ENCODE results near the gene EHD2. TPM values are rescaled to one million over a fixed set of nuclear protein-coding genes. Genes with fewer than 3 reads are reported as not detected.

Gene EHD2
- total RNA-seq, 2 donors from 2014 or later: 41.2 to 66.3 TPM

- 90 to 93% methylated on average over 10 to 11 of the region's 11 CpGs for WGBS, 2 donors
- H3K4me1 ChIP-seq: no peaks in the 10 kb centered on the region
- H3K27me3 ChIP-seq: no peaks in the 10 kb centered on the region
- H3K36me3 ChIP-seq (replicated peaks in 1 of 2; ENCODE audit: insufficient read depth in 1 of 2, low read depth in 2 of 2): peaks cover 2 to 7% of the 10 kb centered on the region in 2 donors
- H3K4me3 ChIP-seq: no peak overlapping the region
- H3K9me3 ChIP-seq: no peaks in the 10 kb centered on the region
- ATAC-seq (no peak), DNase-seq (no peak)
- TF ChIP-seq CTCF (IDR thresholded peaks at IDR 0.05) (no peak), POLR2A (IDR thresholded peaks at IDR 0.05) (no peak)
- intact Hi-C loops (cut with DNase I): loop anchor here (5.0 kb wide), 1 partner anchor 267 kb away; no protein-coding TSS in a partner anchor
- no peak overlapping the region for H3K27ac ChIP-seq
Measured at GRCh38 chr19:47704024-47704423, 9.2 kb upstream of the EHD2 start.

GRCh38 chr19:47704656-47705055 lies 8.6 kb upstream of the EHD2 start:
- DNase-seq: no peak
- TF ChIP-seq POLR2A (IDR thresholded peaks at IDR 0.05): no peak
- no peak for TF ChIP-seq CTCF (IDR thresholded peaks at IDR 0.05)
- intact Hi-C loops (cut with DNase I): loop anchor here (5.0 kb wide), 2 partner anchors 53 to 267 kb away; no protein-coding TSS in a partner anchor
- H3K4me3 ChIP-seq: no peak overlapping the region
- H3K36me3 ChIP-seq (replicated peaks in 1 of 2; ENCODE audit: insufficient read depth in 1 of 2, low read depth in 2 of 2): peaks cover 2 to 7% of the 10 kb centered on the region in 2 donors
- ATAC-seq: no peak
- H3K27ac ChIP-seq: no peak overlapping the region
- H3K4me1 ChIP-seq: no peaks in the 10 kb centered on the region
- no peaks in the 10 kb centered on the region for H3K9me3 ChIP-seq
- no peaks in the 10 kb centered on the region for H3K27me3 ChIP-seq
- 89 to 94% methylated on average over 3 of the region's 3 CpGs for WGBS, 2 donors

GRCh38 chr19:47707135-47707925 lies 5.9 kb upstream of the EHD2 start:
- Histone ChIP-seq H3K4me1 (no peaks in the 10 kb centered on the region), H3K27ac (no peak overlapping the region), H3K27me3 (no peaks in the 10 kb centered on the region), H3K4me3 (no peak overlapping the region), H3K9me3 (no peaks in the 10 kb centered on the region), H3K36me3 (replicated peaks in 1 of 2; ENCODE audit: insufficient read depth in 1 of 2, low read depth in 2 of 2) (no peaks in the 10 kb centered on the region)
- ATAC-seq (peak; percentile 89), DNase-seq (peak; percentile 74 to 79 (median 78))
- intact Hi-C loops (cut with DNase I): loop anchor here (5.0 kb wide), 1 partner anchor 50 kb away; no protein-coding TSS in a partner anchor
- TF ChIP-seq CTCF (IDR thresholded peaks at IDR 0.05): peak; percentile 53 to 86 (median 69)
- no peak for TF ChIP-seq POLR2A (IDR thresholded peaks at IDR 0.05)
- 18% methylated on average over 18 to 22 of the region's 22 CpGs for whole genome bisulfite sequencing, 2 donors

- intact Hi-C loops (cut with DNase I): no loop called here
- ATAC-seq (no peak), DNase-seq (no peak)
- H3K36me3 ChIP-seq (replicated peaks in 1 of 2; ENCODE audit: insufficient read depth in 1 of 2, low read depth in 2 of 2): no peaks in the 10 kb centered on the region
- 73 to 76% methylated on average over 8 of the region's 8 CpGs for WGBS, 2 donors
- H3K4me3 ChIP-seq: no peak overlapping the region
- H3K27me3 ChIP-seq: no peaks in the 10 kb centered on the region
- H3K27ac ChIP-seq: no peak overlapping the region
- no peaks in the 10 kb centered on the region for H3K9me3 ChIP-seq
- peaks cover 15% of the 10 kb centered on the region for H3K4me1 ChIP-seq
- TF ChIP-seq POLR2A (IDR thresholded peaks at IDR 0.05): no peak
- TF ChIP-seq CTCF (IDR thresholded peaks at IDR 0.05): no peak
Measured at GRCh38 chr19:47711652-47712242, 1.5 kb upstream of the EHD2 start.
